Epithelial cell of esophagus (primary cell): ENCODE measurements around the gene FHOD3.

Experiments
- DNase-seq: peaks from one replicate; pipeline ENCODE4 v3.0.0; 2010; ENCODE audit warnings: low read depth
- H3K4me3 ChIP-seq: 2 replicates; pipeline ENCODE4 v1.5.1; 2011; ENCODE audit warnings: mild to moderate bottlenecking, low read length, control low read depth
- CTCF ChIP-seq: IDR thresholded peaks from 2 replicates; pipeline ENCODE4 v1.5.1; 2011; ENCODE audit warnings: low read depth, mild to moderate bottlenecking, low read length, control low read depth, inconsistent platforms; ENCODE audit not compliant: insufficient read depth; ENCODE audit errors: missing control alignments

FHOD3 gene

GRCh38 chr18:36308711-36309435, 11.4 kb downstream of the FHOD3 start:
- DNase-seq = peak; percentile 46
- H3K4me3 ChIP-seq = peak overlapping the region; percentile 19
- TF ChIP-seq CTCF = no peak

GRCh38 chr18:36309436-36310391, 12.2 kb downstream of the FHOD3 start:
- peak; percentile 99 for DNase-seq
- peak overlapping the region; percentile 19 for H3K4me3 ChIP-seq
- TF ChIP-seq CTCF = no peak

GRCh38 chr18:36311026-36311570, 13.6 kb downstream of the FHOD3 start:
- no peak for DNase-seq
- H3K4me3 ChIP-seq = no peak overlapping the region
- TF ChIP-seq CTCF = no peak

GRCh38 chr18:36312806-36313395, 15.4 kb downstream of the FHOD3 start:
- no peak overlapping the region for H3K4me3 ChIP-seq
- no peak for DNase-seq
- no peak for TF ChIP-seq CTCF

GRCh38 chr18:36314098-36314497, 16.6 kb downstream of the FHOD3 start:
- TF ChIP-seq CTCF = no peak
- no peak overlapping the region for H3K4me3 ChIP-seq
- DNase-seq = peak; percentile 69

- DNase-seq = peak; percentile 83
- no peak overlapping the region for H3K4me3 ChIP-seq
- no peak for TF ChIP-seq CTCF
Measured at GRCh38 chr18:36314754-36315153, 17.2 kb downstream of the FHOD3 start.
